ENCODE results near the gene SGIP1.

SGIP1 gene

GRCh38 chr1:66764994-66765578, 231.1 kb downstream of the SGIP1 start:
- peak; percentile 87 for TF ChIP-seq CTCF (IDR thresholded peaks at IDR 0.05; ENCODE audit: low read length)
- TF ChIP-seq EZH2 (IDR thresholded peaks at IDR 0.05; ENCODE audit: borderline replicate concordance, low read length), result no peak
- no peaks in the 10 kb centered on the region for H4K20me1 ChIP-seq (ENCODE audit: insufficient read depth, low read length)
- H2AFZ ChIP-seq (ENCODE audit: low read length), result no peak overlapping the region

DNA sequence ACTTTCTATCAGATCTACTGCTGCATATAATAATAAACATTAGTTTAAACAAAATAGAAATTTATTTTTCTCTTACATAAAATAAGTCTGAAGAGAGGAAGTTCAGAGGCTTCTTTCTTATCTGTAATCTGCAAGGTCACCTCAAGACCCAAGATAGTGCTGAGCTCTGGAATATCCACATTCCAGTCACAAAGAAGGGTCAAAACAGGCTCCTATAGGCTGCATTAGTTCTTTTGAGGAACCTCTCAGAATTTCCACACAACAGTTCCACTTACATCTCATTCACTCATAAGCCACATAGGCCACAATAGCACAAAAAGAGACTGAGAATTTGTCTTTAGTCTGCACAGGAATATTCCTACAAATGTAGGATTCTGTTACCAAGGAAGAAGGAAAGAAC, 233.7 kb downstream of the SGIP1 start:
- no peaks in the 10 kb centered on the region for H3K9me2 ChIP-seq (ENCODE audit: low read depth, low read length)
- H3K36me3 ChIP-seq (ENCODE audit: insufficient read depth, low read length), result no peaks in the 10 kb centered on the region
- H3K27ac ChIP-seq (ENCODE audit: low read depth, low read length, poor library complexity, severe bottlenecking), result peak overlapping the region; percentile 78
- no peak overlapping the region for H3K4me2 ChIP-seq (ENCODE audit: low read length)
- H3F3A ChIP-seq (ENCODE audit: insufficient read depth, low read length), result no peaks in the 10 kb centered on the region
- H2AFZ ChIP-seq (ENCODE audit: low read length), result no peak overlapping the region
- no peaks in the 10 kb centered on the region for H3K79me2 ChIP-seq (ENCODE audit: insufficient read depth, low read length)
- no peaks in the 10 kb centered on the region for H3K27me3 ChIP-seq (ENCODE audit: insufficient read depth, low read length)
- no peaks in the 10 kb centered on the region for H4K20me1 ChIP-seq (ENCODE audit: insufficient read depth, low read length)
- peaks cover 37% of the 10 kb centered on the region for H3K4me1 ChIP-seq (ENCODE audit: insufficient read depth, low read length, severe bottlenecking)
- no peak overlapping the region for H3K4me3 ChIP-seq (ENCODE audit: low read depth, low read length, poor library complexity, severe bottlenecking)
- TF ChIP-seq CTCF (IDR thresholded peaks at IDR 0.05; ENCODE audit: low read length) (no peak), EZH2 (IDR thresholded peaks at IDR 0.05; ENCODE audit: borderline replicate concordance, low read length) (no peak)
- no peak overlapping the region for H3K9ac ChIP-seq (ENCODE audit: low read length)
- H3K9me3 ChIP-seq (ENCODE audit: low read length), result no peaks in the 10 kb centered on the region

More at GRCh38 chr1:66764994-66765578, 231.1 kb downstream of the SGIP1 start:
- H3K4me3 ChIP-seq (ENCODE audit: low read depth, low read length, poor library complexity, severe bottlenecking), result no peak overlapping the region
- no peaks in the 10 kb centered on the region for H3K9me3 ChIP-seq (ENCODE audit: low read length)
- no peak overlapping the region for H3K27ac ChIP-seq (ENCODE audit: low read depth, low read length, poor library complexity, severe bottlenecking)
- H3K9ac ChIP-seq (ENCODE audit: low read length), result no peak overlapping the region
- no peaks in the 10 kb centered on the region for H3K36me3 ChIP-seq (ENCODE audit: insufficient read depth, low read length)
- peaks cover 29% of the 10 kb centered on the region for H3K4me1 ChIP-seq (ENCODE audit: insufficient read depth, low read length, severe bottlenecking)
- no peaks in the 10 kb centered on the region for H3K9me2 ChIP-seq (ENCODE audit: low read depth, low read length)
- H3K27me3 ChIP-seq (ENCODE audit: insufficient read depth, low read length), result no peaks in the 10 kb centered on the region
- no peaks in the 10 kb centered on the region for H3K79me2 ChIP-seq (ENCODE audit: insufficient read depth, low read length)
- H3K4me2 ChIP-seq (ENCODE audit: low read length), result 0 out of 2 replicates have a peak overlapping the region, but pooled peaks have one; percentile 15
- H3F3A ChIP-seq (ENCODE audit: insufficient read depth, low read length), result no peaks in the 10 kb centered on the region

DNA sequence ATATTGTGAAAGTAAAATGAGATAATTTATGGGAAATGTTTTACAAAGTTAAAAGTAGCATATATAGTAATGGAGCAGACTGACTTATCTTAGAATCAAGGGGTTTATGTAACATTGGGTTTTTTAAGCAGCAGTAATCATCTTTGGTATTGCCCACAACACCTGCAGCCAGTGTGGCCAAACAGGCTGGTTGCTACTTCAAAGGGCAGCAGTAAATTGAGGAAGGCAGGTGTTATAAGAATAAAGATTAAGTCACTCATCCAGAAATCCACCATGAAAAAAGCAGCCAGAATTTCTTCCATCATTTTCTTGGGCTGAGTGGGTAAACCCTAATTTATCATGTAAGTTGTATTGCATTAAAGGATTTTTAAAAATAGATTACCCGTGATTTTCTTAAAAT, 235.0 kb downstream of the SGIP1 start:
- Histone ChIP-seq H3K9me3 (ENCODE audit: low read length) (no peaks in the 10 kb centered on the region), H4K20me1 (ENCODE audit: insufficient read depth, low read length) (no peaks in the 10 kb centered on the region), H3K36me3 (ENCODE audit: insufficient read depth, low read length) (no peaks in the 10 kb centered on the region), H3K27me3 (ENCODE audit: insufficient read depth, low read length) (no peaks in the 10 kb centered on the region), H3K4me2 (ENCODE audit: low read length) (peak overlapping the region; percentile 66), H3K9me2 (ENCODE audit: low read depth, low read length) (no peaks in the 10 kb centered on the region), H3K79me2 (ENCODE audit: insufficient read depth, low read length) (no peaks in the 10 kb centered on the region), H3K9ac (ENCODE audit: low read length) (no peak overlapping the region), H3K27ac (ENCODE audit: low read depth, low read length, poor library complexity, severe bottlenecking) (peak overlapping the region; percentile 78), H3F3A (ENCODE audit: insufficient read depth, low read length) (no peaks in the 10 kb centered on the region), H3K4me1 (ENCODE audit: insufficient read depth, low read length, severe bottlenecking) (peaks cover 37% of the 10 kb centered on the region), H3K4me3 (ENCODE audit: low read depth, low read length, poor library complexity, severe bottlenecking) (peak overlapping the region; percentile 42), H2AFZ (ENCODE audit: low read length) (no peak overlapping the region)
- TF ChIP-seq CTCF (IDR thresholded peaks at IDR 0.05; ENCODE audit: low read length), result no peak
- TF ChIP-seq EZH2 (IDR thresholded peaks at IDR 0.05; ENCODE audit: borderline replicate concordance, low read length), result no peak
